ENCODE measurements around the gene MLLT1.

DNA sequence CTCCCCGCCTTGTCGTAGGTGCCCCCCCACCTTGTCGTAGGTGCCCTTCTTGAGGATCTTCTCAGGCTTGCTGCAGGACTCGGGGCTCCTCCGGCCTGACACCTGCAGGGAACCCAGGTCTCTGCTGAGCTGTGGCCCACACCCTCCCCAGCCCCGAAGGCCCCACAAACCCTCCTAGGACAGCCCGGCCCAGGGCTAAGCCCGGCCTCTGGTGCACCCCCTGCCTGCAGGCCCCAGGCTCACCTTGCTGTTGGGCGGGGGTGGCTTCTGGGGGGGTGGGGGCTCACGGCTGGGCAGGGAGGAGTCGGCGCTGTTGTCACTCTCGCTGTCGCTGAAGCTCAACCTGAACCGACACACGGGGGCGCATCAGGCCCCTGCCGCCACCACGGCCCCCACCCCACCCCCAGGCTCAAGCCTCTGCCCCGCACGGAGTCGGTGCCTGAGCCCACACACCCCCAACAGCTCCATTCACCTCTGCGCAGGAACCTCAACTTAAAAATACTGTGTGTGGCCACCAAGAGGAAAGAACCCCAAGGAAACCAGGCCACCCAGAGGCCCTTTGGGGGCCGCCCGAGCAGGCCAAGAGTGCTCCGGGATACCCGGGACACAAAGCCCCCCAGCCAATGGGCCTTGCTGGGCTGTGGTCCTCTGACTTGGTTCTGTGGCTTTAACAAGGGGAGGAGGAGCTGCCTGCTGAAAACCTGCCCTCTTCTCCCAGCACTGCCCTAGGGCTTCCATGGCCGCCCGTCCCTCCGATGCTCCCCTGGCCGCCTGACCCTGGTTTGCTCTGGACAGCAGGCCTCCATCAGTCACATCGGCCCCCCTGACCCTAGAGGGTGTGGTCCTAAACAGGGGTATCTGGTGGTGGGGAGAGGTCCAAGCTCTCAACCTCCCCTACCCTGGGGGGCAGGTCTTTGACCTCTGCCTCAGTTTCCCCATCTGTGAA lies 65.8 kb downstream of the MLLT1 start:
- TF ChIP-seq EZH2 (IDR thresholded peaks at IDR 0.05; ENCODE audit: borderline replicate concordance, low read length): no peak
- TF ChIP-seq, protein P1, sequence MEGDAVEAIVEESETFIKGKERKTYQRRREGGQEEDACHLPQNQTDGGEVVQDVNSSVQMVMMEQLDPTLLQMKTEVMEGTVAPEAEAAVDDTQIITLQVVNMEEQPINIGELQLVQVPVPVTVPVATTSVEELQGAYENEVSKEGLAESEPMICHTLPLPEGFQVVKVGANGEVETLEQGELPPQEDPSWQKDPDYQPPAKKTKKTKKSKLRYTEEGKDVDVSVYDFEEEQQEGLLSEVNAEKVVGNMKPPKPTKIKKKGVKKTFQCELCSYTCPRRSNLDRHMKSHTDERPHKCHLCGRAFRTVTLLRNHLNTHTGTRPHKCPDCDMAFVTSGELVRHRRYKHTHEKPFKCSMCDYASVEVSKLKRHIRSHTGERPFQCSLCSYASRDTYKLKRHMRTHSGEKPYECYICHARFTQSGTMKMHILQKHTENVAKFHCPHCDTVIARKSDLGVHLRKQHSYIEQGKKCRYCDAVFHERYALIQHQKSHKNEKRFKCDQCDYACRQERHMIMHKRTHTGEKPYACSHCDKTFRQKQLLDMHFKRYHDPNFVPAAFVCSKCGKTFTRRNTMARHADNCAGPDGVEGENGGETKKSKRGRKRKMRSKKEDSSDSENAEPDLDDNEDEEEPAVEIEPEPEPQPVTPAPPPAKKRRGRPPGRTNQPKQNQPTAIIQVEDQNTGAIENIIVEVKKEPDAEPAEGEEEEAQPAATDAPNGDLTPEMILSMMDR (conservative IDR thresholded peaks at IDR 0.05 in 1 of 2, IDR thresholded peaks at IDR 0.05 in 1 of 2; ENCODE audit: extremely low read depth in 1 of 2, insufficient read depth in 1 of 2, low read depth in 1 of 2, low read length in 2 of 2): no peak

All from mammary epithelial cell (primary cell).